NCI-H460 (cell line): ENCODE measurements around the gene U2AF2. TPM values are rescaled to one million over a fixed set of nuclear protein-coding genes. Genes with fewer than 3 reads are reported as not detected.
A peak's percentile ranks its signal among the peaks of the same experiment; 100 is the strongest.
"Not testable (repeated sequence)": the region's sequence is repeated elsewhere in the genome, so short reads cannot be mapped to it uniquely, and the experiment has no call there.

Experiments
- DNase-seq: peaks from one replicate; pipeline ENCODE4 v3.0.0-alpha.2; 2016; ENCODE audit warnings: low read depth; ENCODE audit errors: extremely low read depth
- small RNA-seq, 2 experiments: library from RNA; depleted of rRNA; stranded (forward); fragments of <200 nt; gene quantifications; one replicate each; pipeline ENCODE3, GENCODE V24; 2014
- total RNA-seq: library from RNA; depleted of rRNA; stranded (reverse); fragments of >200 nt; shearing (Covaris generic); gene quantifications from 2 replicates; pipeline ENCODE4 v1.2.3, GENCODE V29; 2014; rRNA removed

The U2AF2 gene
- total RNA-seq, 1 experiment from 2014 or later = 72.4 TPM

DNA sequence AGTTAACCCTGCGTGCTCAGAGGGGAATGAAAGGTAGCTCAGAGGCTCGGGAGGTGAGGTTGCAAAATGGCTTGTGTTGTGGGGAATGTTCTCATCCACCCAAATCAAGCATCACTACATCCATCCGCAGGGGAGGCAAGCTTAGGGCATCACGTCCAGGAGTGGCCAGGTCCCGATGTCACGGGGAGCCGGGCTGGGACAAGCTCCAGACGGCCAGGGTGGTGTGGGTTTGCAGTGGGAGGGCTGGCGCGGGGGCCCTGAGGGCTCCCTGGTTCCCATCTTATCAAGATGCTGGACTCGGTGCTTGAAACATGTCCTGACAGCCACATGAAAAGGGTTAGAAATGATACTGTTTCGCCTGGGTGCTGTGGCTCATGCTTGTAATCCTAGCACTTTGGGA is 46.0 kb downstream of the U2AF2 start:
- DNase-seq = no peak

GRCh38 chr19:55702131-55702627 is 47.3 kb downstream of the U2AF2 start:
- no peak for DNase-seq

GRCh38 chr19:55703790-55704215 is 49.0 kb downstream of the U2AF2 start:
- peak; percentile 14 for DNase-seq

DNA sequence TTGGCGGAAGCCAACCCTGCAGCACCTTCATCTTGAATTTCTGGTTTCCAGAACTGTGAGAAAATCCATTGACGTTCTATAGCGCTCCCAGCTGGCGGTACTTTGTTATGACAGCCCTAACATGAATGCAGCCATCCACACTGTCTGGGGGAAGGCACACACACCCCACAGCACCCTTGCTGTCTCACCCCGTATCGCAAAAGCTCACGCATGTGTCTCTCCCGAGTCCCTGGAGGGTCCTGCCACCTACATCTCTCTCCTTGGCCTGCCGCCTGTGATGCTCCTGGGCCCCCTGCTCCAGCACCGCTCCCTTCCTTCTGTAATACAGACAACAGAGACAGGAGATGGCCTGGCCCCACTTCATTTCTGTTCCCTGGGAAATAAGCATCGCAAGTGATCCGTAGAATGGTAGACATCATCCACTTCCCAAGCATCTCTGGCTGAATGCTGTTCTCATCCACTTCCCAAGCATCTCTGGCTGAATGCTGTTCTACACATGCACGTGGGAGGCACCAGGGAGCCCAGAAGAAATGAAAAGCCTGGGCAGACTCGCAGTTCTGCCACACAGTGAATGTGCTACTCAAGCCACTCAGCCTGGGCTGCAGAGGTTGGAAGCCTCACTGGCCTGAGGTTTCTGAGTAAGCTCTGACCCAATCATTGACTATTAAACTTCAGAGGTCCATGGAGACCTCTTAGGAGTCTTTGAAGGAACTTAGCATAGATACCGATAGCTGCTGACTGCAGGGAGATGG is 49.8 kb downstream of the U2AF2 start:
- DNase-seq = no peak

DNA sequence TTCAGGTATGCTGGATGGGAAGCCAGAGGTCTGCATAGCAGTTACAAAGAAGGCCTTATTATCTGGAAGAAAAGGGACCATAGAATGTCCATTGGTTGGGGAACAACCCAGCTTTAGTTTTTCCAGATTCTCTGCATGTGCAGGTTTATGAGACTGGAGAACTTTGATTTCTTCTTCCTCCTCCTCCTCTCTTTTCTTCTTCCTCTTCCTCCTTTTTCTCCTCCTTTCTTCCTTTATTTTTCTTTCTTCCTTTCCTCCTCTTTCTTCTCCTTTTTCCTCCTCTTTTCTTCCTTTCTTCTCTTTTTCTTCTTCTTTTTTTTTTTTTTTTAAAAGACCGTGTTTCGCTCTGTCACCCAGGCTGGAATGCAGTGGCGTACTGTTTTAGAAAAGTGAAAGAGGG is 51.1 kb downstream of the U2AF2 start:
- no peak for DNase-seq

- DNase-seq = no peak
Measured at GRCh38 chr19:55711719-55712118, 56.9 kb downstream of the U2AF2 start.

- no peak for DNase-seq
Measured at GRCh38 chr19:55712804-55713631, 58.2 kb downstream of the U2AF2 start.

- no peak for DNase-seq
Measured at GRCh38 chr19:55716531-55716930, 61.7 kb downstream of the U2AF2 start.

GRCh38 chr19:55717251-55717650 is 62.4 kb downstream of the U2AF2 start:
- no peak for DNase-seq

DNA sequence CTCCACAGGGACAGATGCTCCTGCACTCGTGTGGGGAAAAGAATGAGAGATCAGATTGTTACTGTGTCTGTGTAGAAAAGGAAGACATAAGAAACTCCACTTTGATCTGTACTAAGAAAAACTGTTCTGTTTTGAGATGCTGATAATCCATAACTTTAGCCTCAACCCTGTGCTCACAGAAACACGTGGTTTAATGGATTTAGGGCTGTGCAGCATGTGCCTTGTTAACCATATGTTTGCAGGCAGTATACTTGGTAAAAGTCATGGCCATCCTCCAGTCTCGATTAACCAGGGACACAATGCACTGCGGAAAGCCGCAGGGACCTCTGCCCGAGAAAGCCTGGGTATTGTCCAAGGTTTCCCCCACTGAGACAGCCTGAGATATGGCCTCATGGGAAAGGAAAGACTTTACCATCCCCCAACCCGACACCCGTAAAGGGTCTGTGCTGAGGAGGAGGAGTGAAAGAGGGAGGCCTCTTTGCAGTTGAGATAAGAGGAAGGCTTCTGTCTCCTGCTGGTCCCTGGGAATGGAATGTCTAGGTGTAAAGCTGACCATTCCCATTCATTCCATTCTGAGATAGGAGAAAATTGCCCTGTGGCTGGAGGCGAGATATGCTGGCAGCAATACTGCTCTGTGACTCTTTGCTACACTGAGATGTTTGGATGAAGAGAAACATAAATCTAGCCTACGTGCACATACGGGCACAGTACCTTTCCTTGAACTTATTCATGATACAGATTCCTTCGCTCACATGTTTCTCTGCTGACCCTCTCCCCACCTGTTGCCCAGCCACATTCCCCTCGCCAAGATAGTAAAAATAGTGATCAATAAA is 63.3 kb downstream of the U2AF2 start:
- DNase-seq = not testable (repeated sequence)

DNA sequence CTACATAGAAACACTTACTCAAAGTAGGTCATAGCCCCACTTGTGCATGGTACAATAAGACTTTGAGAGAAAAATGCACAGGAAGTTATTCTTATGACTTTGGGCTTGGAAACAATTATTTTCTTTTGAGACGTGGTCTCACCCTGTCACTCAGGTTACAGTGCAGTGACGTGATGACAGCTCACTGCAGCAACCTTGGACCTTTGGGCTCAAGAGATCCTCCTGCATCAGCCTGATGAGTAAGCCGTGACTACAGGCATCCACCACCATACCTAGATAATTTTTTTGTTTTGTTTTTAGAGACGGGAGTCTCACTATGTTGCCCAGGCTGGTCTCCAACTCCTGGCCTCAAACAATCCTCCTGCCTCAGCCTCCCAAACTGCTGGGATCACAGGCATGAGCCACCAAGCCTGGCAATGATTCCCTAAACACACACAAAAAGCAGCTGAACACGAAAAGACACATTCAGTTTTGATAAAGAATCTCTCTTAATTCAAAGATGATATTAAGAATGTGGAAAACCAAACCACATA is 65.4 kb downstream of the U2AF2 start:
- no peak for DNase-seq

DNA sequence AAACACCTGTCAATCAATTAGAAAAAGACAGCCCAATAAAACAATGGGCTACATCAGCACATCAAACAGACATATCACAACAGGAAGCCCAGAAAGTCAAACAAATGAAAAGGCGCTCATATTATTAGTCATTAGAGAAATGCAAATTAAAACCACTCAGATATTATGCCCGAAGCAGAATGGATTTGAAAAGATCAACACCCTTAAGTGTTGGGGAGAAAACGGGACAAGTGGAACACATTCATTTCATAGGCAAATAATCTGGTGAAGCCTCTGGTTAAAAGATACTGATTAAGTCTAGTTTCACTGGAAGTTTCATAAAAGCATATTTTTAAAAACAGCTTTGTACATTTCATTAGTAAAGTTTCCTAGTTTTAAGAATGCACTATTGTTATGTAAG is 66.0 kb downstream of the U2AF2 start:
- DNase-seq = no peak

GRCh38 chr19:55723491-55723890 is 68.7 kb downstream of the U2AF2 start:
- no peak for DNase-seq

Small RNA genes lying within 50 kb of the gene (small RNA-seq; reads per million reads assigned to genes)
- gene AC010525.2 = 0 reads per million in 2 experiments

Other genes starting within 250 kb of the U2AF2 start
- 369 and 378 TPM in 2 replicates for gene UBE2S, start 247.2 kb upstream of the U2AF2 start, total RNA-seq
- gene SHISA7, start 211.7 kb upstream of the U2AF2 start, total RNA-seq = not detected in 2 replicates
- 33.9 and 39.6 TPM in 2 replicates for gene ISOC2, start 193.4 kb upstream of the U2AF2 start, total RNA-seq
- gene C19orf85, start 190.3 kb upstream of the U2AF2 start, total RNA-seq = not detected in 2 replicates
- gene ZNF628, start 178.4 kb upstream of the U2AF2 start, total RNA-seq = 2.1 and 6.1 TPM in 2 replicates
- 3.9 and 4.5 TPM in 2 replicates for gene NAT14, start 169.8 kb upstream of the U2AF2 start, total RNA-seq
- gene SSC5D, start 166.6 kb upstream of the U2AF2 start, total RNA-seq = 0.07 TPM in 1 of 2 replicates, not detected in the other
- not detected in 2 replicates for gene SBK2, start 117.9 kb upstream of the U2AF2 start, total RNA-seq
- gene SBK3, start 109.5 kb upstream of the U2AF2 start, total RNA-seq = 0.32 TPM in 1 of 2 replicates, not detected in the other
- gene ZNF579, start 74.2 kb upstream of the U2AF2 start, total RNA-seq = 2.1 and 3.2 TPM in 2 replicates
- gene FIZ1, start 55.5 kb upstream of the U2AF2 start, total RNA-seq = 3.6 and 5.0 TPM in 2 replicates
- gene ZNF524, start 54.7 kb upstream of the U2AF2 start, total RNA-seq = 15.9 and 16.5 TPM in 2 replicates
- gene ZNF865, start 49.4 kb upstream of the U2AF2 start, total RNA-seq = 1.1 and 1.3 TPM in 2 replicates
- 2.1 and 2.2 TPM in 2 replicates for gene ZNF784, start 30.5 kb upstream of the U2AF2 start, total RNA-seq
- gene ZNF580, start 14.0 kb upstream of the U2AF2 start, total RNA-seq = 8.9 and 13.6 TPM in 2 replicates
- 12.3 and 13.6 TPM in 2 replicates for gene ZNF581, start 11.4 kb upstream of the U2AF2 start, total RNA-seq
- 1.9 and 2.3 TPM in 2 replicates for gene CCDC106, start 6.8 kb upstream of the U2AF2 start, total RNA-seq
- 32.8 and 35.9 TPM in 2 replicates for gene EPN1, start 20.2 kb downstream of the U2AF2 start, total RNA-seq
- gene NLRP9, start 83.4 kb downstream of the U2AF2 start, total RNA-seq = not detected in 2 replicates
- not detected in 2 replicates for gene RFPL4A, start 104.1 kb downstream of the U2AF2 start, total RNA-seq
- not detected in 2 replicates for gene RFPL4AL1, start 114.1 kb downstream of the U2AF2 start, total RNA-seq
- gene NLRP11, start 177.0 kb downstream of the U2AF2 start, total RNA-seq = not detected in 2 replicates
- not detected in 2 replicates for gene NLRP4, start 181.5 kb downstream of the U2AF2 start, total RNA-seq